Transverse colon (tissue), 3 donors: ENCODE measurements around the gene UBE2K.

ENCODE experiments used
- POLR2A ChIP-seq: fragments of 450-650 bp; IDR thresholded peaks from one replicate; pipeline ENCODE4 v1.6.1; 2016; ENCODE audit warnings: antibody characterized with exemption, mild to moderate bottlenecking, moderate library complexity
- TF ChIP-seq, protein P1 (sequence below), 5 experiments: fragments of 200-600 bp in 3 of 5; fragments of 450-650 bp in 2 of 5; sonication (generic) in 3 of 5; IDR thresholded peaks; 1 replicate in 2 of 5; 2 replicates in 3 of 5; pipeline ENCODE4 v1.5.1; 2016 to 2017; ENCODE audit warnings: antibody characterized with exemption in 5 of 5, inconsistent platforms in 3 of 5, mild to moderate bottlenecking in 2 of 5, moderate library complexity in 1 of 5

DNA sequence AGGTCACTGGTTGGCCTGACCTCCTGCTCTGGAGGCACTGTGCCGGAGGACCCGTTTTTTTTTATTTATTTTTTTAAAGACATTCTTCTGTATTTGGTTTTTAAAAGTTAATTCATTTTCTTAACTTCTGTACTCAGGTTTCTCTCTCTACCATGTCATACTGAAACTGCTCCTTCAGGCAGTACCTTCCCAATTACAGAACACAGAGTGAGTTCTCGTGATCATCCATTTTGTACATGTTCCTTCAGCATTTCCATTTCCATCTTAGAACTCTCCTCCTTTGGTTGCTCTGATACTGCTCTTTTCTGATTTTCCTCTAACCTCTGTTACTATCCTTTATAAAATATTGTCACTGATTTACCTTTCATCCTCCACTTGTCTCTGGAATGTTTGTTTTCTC lies 17.9 kb downstream of the UBE2K start:
- TF ChIP-seq, protein P1, sequence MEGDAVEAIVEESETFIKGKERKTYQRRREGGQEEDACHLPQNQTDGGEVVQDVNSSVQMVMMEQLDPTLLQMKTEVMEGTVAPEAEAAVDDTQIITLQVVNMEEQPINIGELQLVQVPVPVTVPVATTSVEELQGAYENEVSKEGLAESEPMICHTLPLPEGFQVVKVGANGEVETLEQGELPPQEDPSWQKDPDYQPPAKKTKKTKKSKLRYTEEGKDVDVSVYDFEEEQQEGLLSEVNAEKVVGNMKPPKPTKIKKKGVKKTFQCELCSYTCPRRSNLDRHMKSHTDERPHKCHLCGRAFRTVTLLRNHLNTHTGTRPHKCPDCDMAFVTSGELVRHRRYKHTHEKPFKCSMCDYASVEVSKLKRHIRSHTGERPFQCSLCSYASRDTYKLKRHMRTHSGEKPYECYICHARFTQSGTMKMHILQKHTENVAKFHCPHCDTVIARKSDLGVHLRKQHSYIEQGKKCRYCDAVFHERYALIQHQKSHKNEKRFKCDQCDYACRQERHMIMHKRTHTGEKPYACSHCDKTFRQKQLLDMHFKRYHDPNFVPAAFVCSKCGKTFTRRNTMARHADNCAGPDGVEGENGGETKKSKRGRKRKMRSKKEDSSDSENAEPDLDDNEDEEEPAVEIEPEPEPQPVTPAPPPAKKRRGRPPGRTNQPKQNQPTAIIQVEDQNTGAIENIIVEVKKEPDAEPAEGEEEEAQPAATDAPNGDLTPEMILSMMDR (IDR thresholded peaks at IDR 0.05), result no peak
- TF ChIP-seq POLR2A, result no peak
